ENCODE data around the gene BACH2.

DNA sequence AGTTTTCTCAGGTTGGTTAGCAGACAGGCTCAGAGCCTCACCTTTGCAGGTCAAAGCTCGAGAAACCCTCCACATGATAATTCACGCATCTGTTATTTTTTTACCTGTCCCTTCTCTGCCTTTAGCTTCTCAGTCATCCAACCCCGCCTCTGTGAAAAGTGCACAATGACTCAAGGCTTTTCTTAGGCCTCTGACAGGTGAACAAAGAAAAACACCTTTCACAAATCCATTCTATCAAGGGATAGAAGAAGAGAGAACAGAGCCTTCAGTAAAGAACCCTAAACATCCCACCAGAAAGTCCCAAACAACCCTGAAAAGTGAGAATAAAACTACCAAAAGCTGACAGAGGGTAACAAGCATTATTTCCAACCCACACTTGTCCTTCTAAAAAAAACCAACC lies 224.1 kb downstream of the BACH2 start:
- TF ChIP-seq, protein P1, sequence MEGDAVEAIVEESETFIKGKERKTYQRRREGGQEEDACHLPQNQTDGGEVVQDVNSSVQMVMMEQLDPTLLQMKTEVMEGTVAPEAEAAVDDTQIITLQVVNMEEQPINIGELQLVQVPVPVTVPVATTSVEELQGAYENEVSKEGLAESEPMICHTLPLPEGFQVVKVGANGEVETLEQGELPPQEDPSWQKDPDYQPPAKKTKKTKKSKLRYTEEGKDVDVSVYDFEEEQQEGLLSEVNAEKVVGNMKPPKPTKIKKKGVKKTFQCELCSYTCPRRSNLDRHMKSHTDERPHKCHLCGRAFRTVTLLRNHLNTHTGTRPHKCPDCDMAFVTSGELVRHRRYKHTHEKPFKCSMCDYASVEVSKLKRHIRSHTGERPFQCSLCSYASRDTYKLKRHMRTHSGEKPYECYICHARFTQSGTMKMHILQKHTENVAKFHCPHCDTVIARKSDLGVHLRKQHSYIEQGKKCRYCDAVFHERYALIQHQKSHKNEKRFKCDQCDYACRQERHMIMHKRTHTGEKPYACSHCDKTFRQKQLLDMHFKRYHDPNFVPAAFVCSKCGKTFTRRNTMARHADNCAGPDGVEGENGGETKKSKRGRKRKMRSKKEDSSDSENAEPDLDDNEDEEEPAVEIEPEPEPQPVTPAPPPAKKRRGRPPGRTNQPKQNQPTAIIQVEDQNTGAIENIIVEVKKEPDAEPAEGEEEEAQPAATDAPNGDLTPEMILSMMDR (IDR thresholded peaks at IDR 0.05), result no peak
- TF ChIP-seq EZH2phosphoT487 (IDR thresholded peaks at IDR 0.05) (no peak), EZH2 (IDR thresholded peaks at IDR 0.05) (no peak)

Data from neural progenitor cell (in vitro differentiated cells).